SH-SY5Y (cell line): ENCODE measurements around the gene NFKBIB.

Source experiments
- GATA2 ChIP-seq: IDR thresholded peaks from 2 replicates; pipeline ENCODE4 v1.6.1; 2011; ENCODE audit warnings: mild to moderate bottlenecking, low read depth, low read length
- GATA3 ChIP-seq: IDR thresholded peaks from 2 replicates; pipeline ENCODE4 v1.6.1; 2011; ENCODE audit warnings: low read depth, mild to moderate bottlenecking, low read length, moderate library complexity

DNA sequence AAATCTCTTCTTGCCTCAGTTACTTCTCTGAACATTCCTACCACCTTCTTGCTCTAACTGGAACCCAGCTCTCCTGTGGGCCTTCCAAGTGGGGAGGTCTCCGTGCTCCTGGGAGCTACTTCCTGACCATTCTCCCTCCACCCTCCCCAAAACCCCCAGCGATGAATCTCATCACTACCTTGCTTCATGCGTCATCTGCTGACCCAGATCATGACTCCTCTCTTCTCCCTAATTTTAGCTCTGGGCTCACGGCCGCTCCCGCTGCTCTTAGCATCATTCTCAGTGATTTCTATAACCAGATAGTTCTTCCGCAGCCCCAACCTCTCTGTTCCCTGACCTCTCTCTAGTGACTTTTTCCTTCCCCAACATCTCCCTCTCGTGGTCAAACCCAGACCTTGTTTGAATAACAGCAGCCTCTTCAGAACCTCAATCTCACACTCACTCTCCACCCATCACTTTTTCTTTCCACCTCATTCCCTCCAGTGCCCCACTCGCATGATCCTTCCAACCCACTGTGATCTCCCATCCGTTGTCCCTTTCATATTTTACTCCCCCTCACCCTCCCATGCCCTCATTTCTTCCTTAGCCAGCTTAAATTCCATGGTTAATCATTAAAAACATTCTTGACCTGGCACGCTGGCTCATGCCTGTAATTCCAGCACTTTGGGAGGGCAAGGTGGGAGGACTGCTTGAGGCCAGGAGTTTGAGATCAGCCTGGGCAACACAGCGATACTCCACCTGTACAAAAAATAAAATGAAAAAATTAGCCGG is 52.8 kb downstream of the NFKBIB start:
- no peak for TF ChIP-seq GATA3
- TF ChIP-seq GATA2 = no peak
